Measurements from ENCODE around the gene NME8. TPM values are rescaled to one million over a fixed set of nuclear protein-coding genes. Genes with fewer than 3 reads are reported as not detected.

NME8 gene
- total RNA-seq, 1 experiment from 2014 or later = not detected

DNA sequence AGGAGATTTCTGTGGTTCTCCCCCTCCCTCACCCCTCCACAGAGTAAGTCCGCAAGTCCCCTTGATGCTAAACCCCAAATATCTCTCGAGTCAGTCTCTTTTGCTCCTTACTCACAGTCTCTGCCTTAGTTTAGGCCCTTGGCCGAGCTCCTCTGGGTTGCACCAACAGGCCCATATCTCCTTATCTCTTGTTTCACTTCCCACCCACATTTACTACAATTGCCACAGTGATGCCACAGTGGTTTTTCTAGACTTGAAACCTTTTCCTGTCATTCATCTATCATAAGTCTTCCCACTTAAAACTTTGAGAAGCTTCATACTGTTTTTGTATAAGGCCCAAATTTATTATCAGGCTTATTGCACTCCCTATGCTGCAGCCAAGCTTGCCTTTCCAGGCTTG lies 23.4 kb upstream of the NME8 start:
- DNase-seq (ENCODE audit: low spot score) = no peak
- TF ChIP-seq EZH2 (IDR thresholded peaks at IDR 0.05; ENCODE audit: borderline replicate concordance, low read depth, low read length, poor library complexity, severe bottlenecking) = no peak
- TF ChIP-seq, protein P1, sequence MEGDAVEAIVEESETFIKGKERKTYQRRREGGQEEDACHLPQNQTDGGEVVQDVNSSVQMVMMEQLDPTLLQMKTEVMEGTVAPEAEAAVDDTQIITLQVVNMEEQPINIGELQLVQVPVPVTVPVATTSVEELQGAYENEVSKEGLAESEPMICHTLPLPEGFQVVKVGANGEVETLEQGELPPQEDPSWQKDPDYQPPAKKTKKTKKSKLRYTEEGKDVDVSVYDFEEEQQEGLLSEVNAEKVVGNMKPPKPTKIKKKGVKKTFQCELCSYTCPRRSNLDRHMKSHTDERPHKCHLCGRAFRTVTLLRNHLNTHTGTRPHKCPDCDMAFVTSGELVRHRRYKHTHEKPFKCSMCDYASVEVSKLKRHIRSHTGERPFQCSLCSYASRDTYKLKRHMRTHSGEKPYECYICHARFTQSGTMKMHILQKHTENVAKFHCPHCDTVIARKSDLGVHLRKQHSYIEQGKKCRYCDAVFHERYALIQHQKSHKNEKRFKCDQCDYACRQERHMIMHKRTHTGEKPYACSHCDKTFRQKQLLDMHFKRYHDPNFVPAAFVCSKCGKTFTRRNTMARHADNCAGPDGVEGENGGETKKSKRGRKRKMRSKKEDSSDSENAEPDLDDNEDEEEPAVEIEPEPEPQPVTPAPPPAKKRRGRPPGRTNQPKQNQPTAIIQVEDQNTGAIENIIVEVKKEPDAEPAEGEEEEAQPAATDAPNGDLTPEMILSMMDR (conservative IDR thresholded peaks at IDR 0.05; ENCODE audit: low read depth, low read length) = no peak
- POLR2A ChIA-PET (ENCODE audit: low non-redundant PET) = no interaction called here
- Histone ChIP-seq H3K36me3 (ENCODE audit: insufficient read depth, low read length, poor library complexity, severe bottlenecking) (no peaks in the 10 kb centered on the region), H3K4me1 (ENCODE audit: insufficient read depth, low read length, poor library complexity, severe bottlenecking) (no peaks in the 10 kb centered on the region), H3K4me3 (ENCODE audit: low read depth, low read length, poor library complexity, severe bottlenecking) (no peak overlapping the region), H3K9me3 (ENCODE audit: low read depth, low read length, poor library complexity, severe bottlenecking) (no peaks in the 10 kb centered on the region), H3K27ac (ENCODE audit: low read depth, low read length, poor library complexity, severe bottlenecking) (no peak overlapping the region), H3K27me3 (replicated peaks; ENCODE audit: insufficient read depth, low read depth, low read length, poor library complexity) (peaks cover 6% of the 10 kb centered on the region)
- intact Hi-C loops (cut with micrococcal nuclease; ENCODE audit: unreplicated experiment) = loop anchor here (5.0 kb wide), 1 partner anchor 593 kb away; no protein-coding TSS in a partner anchor
- CTCF ChIA-PET = no interaction called here
- BruUV-seq (replicated peaks) = no TSS peak

DNA sequence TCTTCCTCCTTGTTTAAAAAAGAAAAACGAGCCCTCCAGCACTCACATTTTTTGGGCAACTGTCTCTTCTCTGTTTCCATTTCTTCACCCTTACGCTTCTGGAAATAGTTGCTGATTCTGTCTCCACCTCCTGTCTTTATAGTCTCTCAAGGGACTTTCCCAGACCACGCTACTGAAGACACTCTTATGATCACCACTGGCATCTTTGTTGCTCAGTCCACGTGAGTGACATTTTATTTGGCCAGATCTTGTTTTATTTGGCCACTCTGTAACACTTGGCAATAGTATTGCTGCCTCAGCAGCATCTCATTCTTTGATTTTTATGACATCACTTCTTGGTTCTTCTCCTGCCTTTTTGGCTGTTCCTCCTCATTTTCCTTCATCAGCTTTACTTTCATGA lies 21.6 kb upstream of the NME8 start:
- no peak overlapping the region for H3K4me3 ChIP-seq (ENCODE audit: low read depth, low read length, poor library complexity, severe bottlenecking)
- BruUV-seq (replicated peaks) = no TSS peak
- H3K4me1 ChIP-seq (ENCODE audit: insufficient read depth, low read length, poor library complexity, severe bottlenecking) = no peaks in the 10 kb centered on the region
- intact Hi-C loops (cut with micrococcal nuclease; ENCODE audit: unreplicated experiment) = loop anchor here (5.0 kb wide), 1 partner anchor 595 kb away; no protein-coding TSS in a partner anchor
- ChIA-PET POLR2A (ENCODE audit: low non-redundant PET) (no interaction called here), CTCF (no interaction called here)
- DNase-seq (ENCODE audit: low spot score) = no peak
- H3K27me3 ChIP-seq (replicated peaks; ENCODE audit: insufficient read depth, low read depth, low read length, poor library complexity) = peaks cover 6% of the 10 kb centered on the region
- H3K36me3 ChIP-seq (ENCODE audit: insufficient read depth, low read length, poor library complexity, severe bottlenecking) = no peaks in the 10 kb centered on the region
- no peak for TF ChIP-seq EZH2 (IDR thresholded peaks at IDR 0.05; ENCODE audit: borderline replicate concordance, low read depth, low read length, poor library complexity, severe bottlenecking)
- TF ChIP-seq, protein P1 (conservative IDR thresholded peaks at IDR 0.05; ENCODE audit: low read depth, low read length) = no peak
- no peaks in the 10 kb centered on the region for H3K9me3 ChIP-seq (ENCODE audit: low read depth, low read length, poor library complexity, severe bottlenecking)
- no peak overlapping the region for H3K27ac ChIP-seq (ENCODE audit: low read depth, low read length, poor library complexity, severe bottlenecking)

DNA sequence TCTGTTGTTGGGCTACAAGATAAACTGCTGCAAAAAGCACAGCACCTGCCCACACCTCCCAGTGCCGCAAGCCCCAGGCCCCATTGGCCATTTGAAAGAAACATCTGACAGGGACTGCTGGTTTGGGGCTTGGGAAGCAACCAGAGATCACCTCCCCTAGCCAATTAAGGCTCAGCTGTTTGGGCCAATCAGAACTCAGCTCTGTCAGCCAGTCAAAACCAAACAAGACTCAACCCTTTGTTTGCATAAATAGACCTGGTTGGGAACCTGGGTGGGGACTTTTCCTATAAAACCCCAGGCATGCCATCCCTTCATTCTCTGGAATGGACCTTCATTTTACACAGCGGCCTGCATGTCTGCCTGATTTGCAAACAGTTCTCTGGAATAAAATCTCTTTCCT lies 17.2 kb upstream of the NME8 start:
- no peaks in the 10 kb centered on the region for H3K27me3 ChIP-seq (replicated peaks; ENCODE audit: insufficient read depth, low read depth, low read length, poor library complexity)
- H3K36me3 ChIP-seq (ENCODE audit: insufficient read depth, low read length, poor library complexity, severe bottlenecking) = no peaks in the 10 kb centered on the region
- TF ChIP-seq, protein P1 (conservative IDR thresholded peaks at IDR 0.05; ENCODE audit: low read depth, low read length) = no peak
- TF ChIP-seq EZH2 (IDR thresholded peaks at IDR 0.05; ENCODE audit: borderline replicate concordance, low read depth, low read length, poor library complexity, severe bottlenecking) = no peak
- no peak overlapping the region for H3K4me3 ChIP-seq (ENCODE audit: low read depth, low read length, poor library complexity, severe bottlenecking)
- POLR2A ChIA-PET (ENCODE audit: low non-redundant PET) = no interaction called here
- H3K9me3 ChIP-seq (ENCODE audit: low read depth, low read length, poor library complexity, severe bottlenecking) = no peaks in the 10 kb centered on the region
- DNase-seq (ENCODE audit: low spot score) = no peak
- CTCF ChIA-PET = no interaction called here
- no peaks in the 10 kb centered on the region for H3K4me1 ChIP-seq (ENCODE audit: insufficient read depth, low read length, poor library complexity, severe bottlenecking)
- intact Hi-C loops (cut with micrococcal nuclease; ENCODE audit: unreplicated experiment) = loop anchor here (5.0 kb wide), 1 partner anchor 624 kb away; no protein-coding TSS in a partner anchor
- no peak overlapping the region for H3K27ac ChIP-seq (ENCODE audit: low read depth, low read length, poor library complexity, severe bottlenecking)
- no TSS peak for BruUV-seq (replicated peaks)
